SH-SY5Y (cell line): ENCODE data around the gene ADK.

Source experiments
- GATA2 ChIP-seq: IDR thresholded peaks from 2 replicates; pipeline ENCODE4 v1.6.1; 2011; ENCODE audit warnings: mild to moderate bottlenecking, low read depth, low read length
- GATA3 ChIP-seq: IDR thresholded peaks from 2 replicates; pipeline ENCODE4 v1.6.1; 2011; ENCODE audit warnings: low read depth, mild to moderate bottlenecking, low read length, moderate library complexity

DNA sequence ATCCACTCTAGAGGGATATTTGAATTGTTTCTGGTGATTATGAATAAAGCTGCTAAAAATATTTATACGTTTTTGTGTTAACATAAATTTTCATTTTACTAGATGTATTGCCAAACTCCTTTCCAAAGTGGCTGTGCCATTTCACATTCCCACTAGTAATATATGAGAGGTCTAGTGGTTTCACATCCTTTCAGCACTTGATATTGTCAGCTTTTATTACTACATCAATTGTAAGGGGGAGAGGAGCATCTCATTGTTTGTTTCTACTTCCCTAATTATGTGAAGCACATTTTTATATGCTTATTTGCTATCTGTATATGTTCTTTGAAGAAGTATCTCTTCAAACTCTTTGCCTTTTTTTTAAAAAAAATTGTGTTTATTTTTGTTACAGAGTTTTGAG, 184.5 kb downstream of the ADK start:
- TF ChIP-seq GATA3: no peak
- TF ChIP-seq GATA2: no peak
